CD4-positive, alpha-beta T cell (primary cell): Measurements from ENCODE around the gene SGTA. TPM values are rescaled to one million over a fixed set of nuclear protein-coding genes. Genes with fewer than 3 reads are reported as not detected.

Source experiments
- ATAC-seq: fragments of 200-7000 bp; cut with Tn5 transposase; one replicate; pipeline ENCODE4 v1.10.0; 2022; ENCODE audit warnings: mild to moderate bottlenecking; ENCODE audit not compliant: poor library complexity
- CTCF ChIA-PET: fragments of 350-600 bp; sonication (Branson Sonifier 250); formaldehyde crosslinking; loops from one replicate; lab custom pipeline; 2021; ENCODE audit warnings: antibody characterized with exemption, inconsistent platforms; lab: Charles Lee
- POLR2A ChIA-PET: fragments of 350-600 bp; sonication (Branson Sonifier 250); formaldehyde crosslinking; loops from one replicate; lab custom pipeline; 2021; ENCODE audit warnings: antibody characterized with exemption, inconsistent platforms; lab: Charles Lee
- DNase-seq, 14 experiments: peaks; one replicate each; pipeline ENCODE4 v3.0.0-alpha.2; 2013 to 2020; ENCODE audit warnings: mixed read lengths in 2 of 14
- H3K27ac ChIP-seq, 2 donors: one replicate each; pipeline versions ENCODE4 v1.5.1 to v1.7.0; 2013; ENCODE audit warnings: low read length in 2 of 2, low read depth in 1 of 2, mild to moderate bottlenecking in 1 of 2
- H3K27me3 ChIP-seq, 2 experiments: 1 replicate in 1 of 2; 2 replicates in 1 of 2; pipeline versions ENCODE4 v1.6.1 to v1.7.0; 2013; ENCODE audit warnings: low read length in 2 of 2, control low read depth in 1 of 2, mild to moderate bottlenecking in 1 of 2, moderate library complexity in 1 of 2; ENCODE audit not compliant: insufficient read depth in 2 of 2, control insufficient read depth in 1 of 2
- H3K36me3 ChIP-seq: one replicate; pipeline ENCODE4 v1.6.1; 2013; ENCODE audit warnings: low read length, control low read depth; ENCODE audit not compliant: insufficient read depth
- H3K4me1 ChIP-seq: one replicate; pipeline ENCODE4 v1.6.1; 2013; ENCODE audit warnings: low read length, control low read depth; ENCODE audit not compliant: insufficient read depth
- H3K4me3 ChIP-seq: one replicate; pipeline ENCODE4 v1.5.1; 2013; ENCODE audit warnings: mild to moderate bottlenecking, low read length, moderate library complexity
- H3K9me3 ChIP-seq, 2 experiments: 1 replicate in 1 of 2; 2 replicates in 1 of 2; pipeline versions ENCODE4 v1.6.1 to v1.7.0; 2013; ENCODE audit warnings: low read length in 2 of 2, mild to moderate bottlenecking in 2 of 2, control low read depth in 1 of 2, moderate library complexity in 1 of 2; ENCODE audit not compliant: control insufficient read depth in 1 of 2, insufficient read depth in 1 of 2
- H3K27ac Mint-ChIP-seq: one replicate; pipeline ENCODE4 v1.8.0; 2020; ENCODE audit warnings: mixed read lengths
- H3K27me3 Mint-ChIP-seq: one replicate; pipeline ENCODE4 v1.8.0; 2021; ENCODE audit warnings: mixed read lengths
- H3K36me3 Mint-ChIP-seq: one replicate; pipeline ENCODE4 v1.8.0; 2021; ENCODE audit warnings: low read depth, mixed read lengths
- H3K4me1 Mint-ChIP-seq: one replicate; pipeline ENCODE4 v1.8.0; 2021; ENCODE audit warnings: low read depth, mixed read lengths
- H3K4me3 Mint-ChIP-seq: one replicate; pipeline ENCODE4 v1.8.0; 2020; ENCODE audit warnings: mild to moderate bottlenecking, mixed read lengths
- H3K9me3 Mint-ChIP-seq: one replicate; pipeline ENCODE4 v1.8.0; 2020; ENCODE audit warnings: mixed read lengths
- CTCF ChIP-seq: fragments of 200-600 bp; IDR thresholded peaks from one replicate; pipeline ENCODE4 v1.8.0; 2022; ENCODE audit warnings: antibody characterized with exemption, mild to moderate bottlenecking
- intact Hi-C, 2 experiments: fragments of 100-400 bp; cut with DNase I in 1 of 2; cut with micrococcal nuclease in 1 of 2; formaldehyde crosslinking; loops; one replicate each; pipeline versions ENCODE4 v1.15.1 to v1.9.0; 2023 to 2025; cut with DNase I, micrococcal nuclease
- total RNA-seq, 174 experiments: library from RNA in 2 of 174; stranded (reverse) in 2 of 174; gene quantifications; one replicate each; pipeline ENCODE4 v1.2.3 and lab custom pipeline; 2021 to 2026

Gene SGTA
- total RNA-seq, 2 experiments from 2014 or later: 28.3 to 29.7 TPM

- peaks cover 0 to 18% of the 10 kb centered on the region in 2 experiments for H3K9me3 ChIP-seq
- no peak for TF ChIP-seq CTCF
- no peaks in the 10 kb centered on the region for H3K36me3 ChIP-seq
- Mint-ChIP-seq H3K4me1 (peaks cover 25% of the 10 kb centered on the region), H3K9me3 (peaks cover 5% of the 10 kb centered on the region), H3K27me3 (peaks cover 5% of the 10 kb centered on the region), H3K27ac (no peak overlapping the region), H3K36me3 (no peaks in the 10 kb centered on the region), H3K4me3 (no peak overlapping the region)
- intact Hi-C loops: no loop called here
- peaks cover 7% of the 10 kb centered on the region for H3K4me1 ChIP-seq
- H3K27me3 ChIP-seq: no peaks in the 10 kb centered on the region
- POLR2A ChIA-PET: no interaction called here
- ATAC-seq (no peak), DNase-seq (no peak)
- no peak overlapping the region for H3K4me3 ChIP-seq
- CTCF ChIA-PET: no interaction called here
- H3K27ac ChIP-seq: no peak overlapping the region
Observed at GRCh38 chr19:2711875-2712205, 71.2 kb downstream of the SGTA start.

GRCh38 chr19:2711172-2711874 lies 71.8 kb downstream of the SGTA start:
- Mint-ChIP-seq H3K27ac (no peak overlapping the region), H3K4me1 (peaks cover 25% of the 10 kb centered on the region), H3K27me3 (peaks cover 5% of the 10 kb centered on the region), H3K36me3 (no peaks in the 10 kb centered on the region), H3K4me3 (no peak overlapping the region), H3K9me3 (peaks cover 5% of the 10 kb centered on the region)
- ChIA-PET POLR2A (no interaction called here), CTCF (no interaction called here)
- TF ChIP-seq CTCF: no peak
- intact Hi-C loops: no loop called here
- H3K4me3 ChIP-seq: no peak overlapping the region
- no peaks in the 10 kb centered on the region for H3K27me3 ChIP-seq
- H3K9me3 ChIP-seq: peaks cover 0 to 17% of the 10 kb centered on the region in 2 experiments
- DNase-seq (peak in 1 of 14 experiments; percentile 23), ATAC-seq (no peak)
- H3K36me3 ChIP-seq: no peaks in the 10 kb centered on the region
- H3K4me1 ChIP-seq: peaks cover 7% of the 10 kb centered on the region
- H3K27ac ChIP-seq: no peak overlapping the region

- no peak for ATAC-seq
- H3K27ac ChIP-seq: no peak overlapping the region
- no peak for TF ChIP-seq CTCF
- no peaks in the 10 kb centered on the region for H3K9me3 Mint-ChIP-seq
- H3K4me3 Mint-ChIP-seq: no peak overlapping the region
- no peaks in the 10 kb centered on the region for H3K27me3 Mint-ChIP-seq
- intact Hi-C loops: no loop called here
- no peak overlapping the region for H3K27ac Mint-ChIP-seq
- H3K27me3 ChIP-seq: no peaks in the 10 kb centered on the region
- peaks cover 17% of the 10 kb centered on the region for H3K4me1 Mint-ChIP-seq
- H3K9me3 ChIP-seq: no peaks in the 10 kb centered on the region
- H3K36me3 ChIP-seq: no peaks in the 10 kb centered on the region
- no peak for DNase-seq
- CTCF ChIA-PET: no interaction called here
- peaks cover 24% of the 10 kb centered on the region for H3K4me1 ChIP-seq
- POLR2A ChIA-PET: no interaction called here
- H3K4me3 ChIP-seq: no peak overlapping the region
- H3K36me3 Mint-ChIP-seq: no peaks in the 10 kb centered on the region
Observed at GRCh38 chr19:2706251-2706650, 76.8 kb downstream of the SGTA start.

Other genes starting within 250 kb of the SGTA start
- 1 to 10 TPM; 5.2 to 5.7 TPM for gene GNG7, start 80.6 kb downstream of the SGTA start, total RNA-seq
- not detected for gene DIRAS1, start 61.9 kb downstream of the SGTA start, total RNA-seq
- gene SLC39A3, start 43.3 kb downstream of the SGTA start, total RNA-seq: 1 to 10 TPM; 7.6 to 7.9 TPM
- gene THOP1, start 2.2 kb upstream of the SGTA start, total RNA-seq: 10 to 100 TPM; 26.6 to 27.3 TPM
- 1 to 10 TPM; 3.5 to 3.6 TPM for gene ZNF554, start 36.6 kb upstream of the SGTA start, total RNA-seq
- gene ZNF555, start 58.2 kb upstream of the SGTA start, total RNA-seq: 1 to 10 TPM; 2.3 to 2.4 TPM
- gene ZNF556, start 84.1 kb upstream of the SGTA start, total RNA-seq: not detected
- gene ZNF57, start 117.7 kb upstream of the SGTA start, total RNA-seq: under 1 TPM; 0.47 to 0.82 TPM
- gene ZNF77, start 161.7 kb upstream of the SGTA start, total RNA-seq: 1 to 10 TPM; 2.0 to 2.4 TPM
- gene TLE6, start 194.3 kb upstream of the SGTA start, total RNA-seq: not detected
- 10 to 100 TPM; 23.9 to 25.0 TPM for gene TLE2, start 246.0 kb upstream of the SGTA start, total RNA-seq